Measurements from ENCODE around the gene UBE2Q2.
"Not testable (repeated sequence)": the region's sequence is repeated elsewhere in the genome, so short reads cannot be mapped to it uniquely, and the experiment has no call there.

The UBE2Q2 gene

GRCh38 chr15:75842722-75843677, at the start of gene UBE2Q2:
Gene UBE2Q2 (plus strand): TSS chr15:75843447. CDS start chr15:75843667, 220 bp downstream.
- peak; percentile 76 for DNase-seq

GRCh38 chr15:75796321-75796720, 46.9 kb upstream of the UBE2Q2 start:
- DNase-seq, result no peak

GRCh38 chr15:75797146-75797545, 46.1 kb upstream of the UBE2Q2 start:
- DNase-seq, result not testable (repeated sequence)

- DNase-seq, result no peak
These were observed 44.1 kb upstream of the UBE2Q2 start for GRCh38 chr15:75799190-75799589.

- not testable (repeated sequence) for DNase-seq
These were observed 42.8 kb upstream of the UBE2Q2 start for GRCh38 chr15:75800409-75800808.

GRCh38 chr15:75801859-75802593, 41.2 kb upstream of the UBE2Q2 start:
- peak; percentile 87 for DNase-seq

- not testable (repeated sequence) for DNase-seq
These were observed 35.8 kb upstream of the UBE2Q2 start for GRCh38 chr15:75807486-75807885.

GRCh38 chr15:75808009-75808408, 35.2 kb upstream of the UBE2Q2 start:
- DNase-seq, result not testable (repeated sequence)

GRCh38 chr15:75808563-75808962, 34.7 kb upstream of the UBE2Q2 start:
- no peak for DNase-seq

GRCh38 chr15:75809986-75810750, 33.1 kb upstream of the UBE2Q2 start:
- peak; percentile 32 for DNase-seq

GRCh38 chr15:75810874-75811498, 32.3 kb upstream of the UBE2Q2 start:
- no peak for DNase-seq

GRCh38 chr15:75811626-75812025, 31.6 kb upstream of the UBE2Q2 start:
- DNase-seq, result no peak

- no peak for DNase-seq
These were observed 28.5 kb upstream of the UBE2Q2 start for GRCh38 chr15:75814794-75815193.

GRCh38 chr15:75815811-75816719, 27.2 kb upstream of the UBE2Q2 start:
- no peak for DNase-seq

GRCh38 chr15:75817138-75817935, 25.9 kb upstream of the UBE2Q2 start:
- no peak for DNase-seq

- DNase-seq, result no peak
These were observed 23.0 kb upstream of the UBE2Q2 start for GRCh38 chr15:75820206-75820605.

GRCh38 chr15:75821786-75822345, 21.4 kb upstream of the UBE2Q2 start:
- DNase-seq, result no peak

- no peak for DNase-seq
These were observed 20.5 kb upstream of the UBE2Q2 start for GRCh38 chr15:75822685-75823278.

- no peak for DNase-seq
These were observed 19.2 kb upstream of the UBE2Q2 start for GRCh38 chr15:75823860-75824613.
